ENCODE measurements around the gene AARS2.

Gene AARS2

GRCh38 chr6:44272999-44273566, 40.1 kb downstream of the AARS2 start:
- DNase-seq: no peak

GRCh38 chr6:44272529-44272928, 40.6 kb downstream of the AARS2 start:
- no peak for DNase-seq

- DNase-seq: no peak
These were observed 41.2 kb downstream of the AARS2 start for GRCh38 chr6:44271914-44272313.

- no peak for DNase-seq
These were observed 41.8 kb downstream of the AARS2 start for GRCh38 chr6:44271406-44271723.

- no peak for DNase-seq
These were observed 42.4 kb downstream of the AARS2 start for GRCh38 chr6:44270526-44271405.

- no peak for DNase-seq
These were observed 43.1 kb downstream of the AARS2 start, which contains the start of gene TMEM151B for GRCh38 chr6:44269921-44270525. Gene TMEM151B, plus strand, starts transcription at chr6:44270450. Its CDS starts 293 bp downstream, at chr6:44270743.

- no peak for DNase-seq
These were observed 43.8 kb downstream of the AARS2 start for GRCh38 chr6:44269178-44269920.

- DNase-seq: peak; percentile 45
These were observed 45.0 kb downstream of the AARS2 start for GRCh38 chr6:44268095-44268628.

- DNase-seq: no peak
These were observed 45.9 kb downstream of the AARS2 start for GRCh38 chr6:44267252-44267651.

- DNase-seq: no peak
These were observed 46.8 kb downstream of the AARS2 start for GRCh38 chr6:44266347-44266746.

GRCh38 chr6:44265722-44266233, 47.4 kb downstream of the AARS2 start:
- no peak for DNase-seq

- peak; percentile 89 for DNase-seq
These were observed 48.0 kb downstream of the AARS2 start, which contains the start of gene NFKBIE for GRCh38 chr6:44265007-44265721. Gene NFKBIE, minus strand, starts transcription at chr6:44265551. Its CDS starts 205 bp downstream, at chr6:44265346.

- DNase-seq: no peak
These were observed 48.8 kb downstream of the AARS2 start for GRCh38 chr6:44264154-44265006.

- no peak for DNase-seq
These were observed 49.6 kb downstream of the AARS2 start for GRCh38 chr6:44263354-44264100.

- no peak for DNase-seq
These were observed 50.4 kb downstream of the AARS2 start for GRCh38 chr6:44262467-44263353.

- DNase-seq: no peak
These were observed 51.6 kb downstream of the AARS2 start for GRCh38 chr6:44261581-44261980.

GRCh38 chr6:44260451-44261297, 52.5 kb downstream of the AARS2 start:
- DNase-seq: no peak

- DNase-seq: no peak
These were observed 53.1 kb downstream of the AARS2 start for GRCh38 chr6:44260011-44260410.

Data from activated effector memory CD4-positive, alpha-beta T cell treated with Interleukin-2 at 50 U/mL for 16 hours (primary cell).